Sigmoid colon (tissue), 7 donors: ENCODE measurements around the gene HEMGN. TPM values are rescaled to one million over a fixed set of nuclear protein-coding genes. Genes with fewer than 3 reads are reported as not detected.

ENCODE experiments used
- DNase-seq: peaks from one replicate; pipeline ENCODE4 v3.0.0-alpha.2; 2019
- H3K27ac ChIP-seq, 4 donors: fragments of 200-600 bp; sonication (generic); one replicate each; pipeline ENCODE4 v1.5.1; 2016 to 2019; ENCODE audit warnings: mild to moderate bottlenecking in 1 of 4
- H3K27me3 ChIP-seq, 3 donors: fragments of 200-600 bp; sonication (generic); one replicate each; pipeline ENCODE4 v1.5.1; 2019; ENCODE audit warnings: mild to moderate bottlenecking in 1 of 3
- H3K36me3 ChIP-seq, 4 donors: fragments of 200-600 bp; sonication (generic); one replicate each; pipeline ENCODE4 v1.5.1; 2016 to 2019
- H3K4me1 ChIP-seq, 4 donors: fragments of 200-600 bp; sonication (generic); one replicate each; pipeline ENCODE4 v1.5.1; 2017 to 2019
- H3K4me3 ChIP-seq, 4 donors: fragments of 200-600 bp; sonication (generic); one replicate each; pipeline ENCODE4 v1.5.1; 2017 to 2019; ENCODE audit warnings: mild to moderate bottlenecking in 2 of 4, moderate library complexity in 1 of 4
- H3K9me3 ChIP-seq, 4 donors: fragments of 200-600 bp in 3 of 4; sonication (generic) in 3 of 4; one replicate each; pipeline versions ENCODE4 v1.5.1 to v1.6.1; 2013 to 2019
- EP300 ChIP-seq, 4 donors: sonication (generic); formaldehyde crosslinking; IDR thresholded peaks; one replicate each; pipeline ENCODE4 v1.6.1; 2017; ENCODE audit warnings: antibody characterized with exemption in 4 of 4
- POLR2A ChIP-seq, 2 donors: fragments of 450-650 bp; IDR thresholded peaks; one replicate each; pipeline ENCODE4 v1.6.1; 2016; ENCODE audit warnings: antibody characterized with exemption in 2 of 2, mild to moderate bottlenecking in 2 of 2, moderate library complexity in 2 of 2
- POLR2AphosphoS5 ChIP-seq, 4 donors: sonication (generic); formaldehyde crosslinking; IDR thresholded peaks; one replicate each; pipeline ENCODE4 v1.6.1; 2017; ENCODE audit warnings: antibody characterized with exemption in 4 of 4
- WGBS, 2 donors: extraction: QIAGEN DNeasy Blood & Tissue Kit; methylation state at CpG; one replicate each; pipeline ENCODE4 v1.1.7; 2013; 5-methylcytosine and 5-hydroxymethylcytosine counted together
- intact Hi-C: fragments of 100-400 bp; cut with DNase I; formaldehyde crosslinking; loops from one replicate; pipeline ENCODE4 v1.15.1; 2023
- polyA plus RNA-seq, 3 donors: library from polyadenylated mRNA; stranded (reverse); fragments of 200-250 nt; gene quantifications; one replicate each; pipeline ENCODE4 v1.2.3, GENCODE V29; 2013
- total RNA-seq, 4 donors: library from RNA; depleted of rRNA; stranded (reverse); fragments of >200 nt; gene quantifications; one replicate each; pipeline ENCODE4 v1.1.0, GENCODE V29; 2016
- TF ChIP-seq, protein P1 (sequence below), 4 experiments: fragments of 450-650 bp in 3 of 4; fragments of 200-600 bp in 1 of 4; IDR thresholded peaks; one replicate each; pipeline ENCODE4 v1.5.1; 2016 to 2019; ENCODE audit warnings: antibody characterized with exemption in 4 of 4, mild to moderate bottlenecking in 3 of 4, moderate library complexity in 2 of 4
- donor health status: healthy with polysubstance abuse.
- donor health status: Bipolar disorder and iron deficiency.
- donor health status: healthy.

HEMGN gene
- total and polyA plus RNA-seq, 7 donors, result 0.25 TPM; not detected in 6

- H3K27me3 ChIP-seq, result no peaks in the 10 kb centered on the region
- TF ChIP-seq EP300 (IDR thresholded peaks at IDR 0.05), result no peak
- no peak for TF ChIP-seq POLR2A (IDR thresholded peaks at IDR 0.05)
- TF ChIP-seq, protein P1, sequence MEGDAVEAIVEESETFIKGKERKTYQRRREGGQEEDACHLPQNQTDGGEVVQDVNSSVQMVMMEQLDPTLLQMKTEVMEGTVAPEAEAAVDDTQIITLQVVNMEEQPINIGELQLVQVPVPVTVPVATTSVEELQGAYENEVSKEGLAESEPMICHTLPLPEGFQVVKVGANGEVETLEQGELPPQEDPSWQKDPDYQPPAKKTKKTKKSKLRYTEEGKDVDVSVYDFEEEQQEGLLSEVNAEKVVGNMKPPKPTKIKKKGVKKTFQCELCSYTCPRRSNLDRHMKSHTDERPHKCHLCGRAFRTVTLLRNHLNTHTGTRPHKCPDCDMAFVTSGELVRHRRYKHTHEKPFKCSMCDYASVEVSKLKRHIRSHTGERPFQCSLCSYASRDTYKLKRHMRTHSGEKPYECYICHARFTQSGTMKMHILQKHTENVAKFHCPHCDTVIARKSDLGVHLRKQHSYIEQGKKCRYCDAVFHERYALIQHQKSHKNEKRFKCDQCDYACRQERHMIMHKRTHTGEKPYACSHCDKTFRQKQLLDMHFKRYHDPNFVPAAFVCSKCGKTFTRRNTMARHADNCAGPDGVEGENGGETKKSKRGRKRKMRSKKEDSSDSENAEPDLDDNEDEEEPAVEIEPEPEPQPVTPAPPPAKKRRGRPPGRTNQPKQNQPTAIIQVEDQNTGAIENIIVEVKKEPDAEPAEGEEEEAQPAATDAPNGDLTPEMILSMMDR (IDR thresholded peaks at IDR 0.05), result no peak
- TF ChIP-seq POLR2AphosphoS5 (IDR thresholded peaks at IDR 0.05), result no peak
- H3K36me3 ChIP-seq, result no peaks in the 10 kb centered on the region
- no peak overlapping the region for H3K27ac ChIP-seq
- DNase-seq, result no peak
- 83 to 89% methylated on average over 3 of the region's 3 CpGs for WGBS, 2 donors
- H3K9me3 ChIP-seq, result no peaks in the 10 kb centered on the region
- intact Hi-C loops, result no loop called here
- no peaks in the 10 kb centered on the region for H3K4me1 ChIP-seq
- no peak overlapping the region for H3K4me3 ChIP-seq
Observed at GRCh38 chr9:97944612-97945011, 6.6 kb upstream of the HEMGN start.

DNA sequence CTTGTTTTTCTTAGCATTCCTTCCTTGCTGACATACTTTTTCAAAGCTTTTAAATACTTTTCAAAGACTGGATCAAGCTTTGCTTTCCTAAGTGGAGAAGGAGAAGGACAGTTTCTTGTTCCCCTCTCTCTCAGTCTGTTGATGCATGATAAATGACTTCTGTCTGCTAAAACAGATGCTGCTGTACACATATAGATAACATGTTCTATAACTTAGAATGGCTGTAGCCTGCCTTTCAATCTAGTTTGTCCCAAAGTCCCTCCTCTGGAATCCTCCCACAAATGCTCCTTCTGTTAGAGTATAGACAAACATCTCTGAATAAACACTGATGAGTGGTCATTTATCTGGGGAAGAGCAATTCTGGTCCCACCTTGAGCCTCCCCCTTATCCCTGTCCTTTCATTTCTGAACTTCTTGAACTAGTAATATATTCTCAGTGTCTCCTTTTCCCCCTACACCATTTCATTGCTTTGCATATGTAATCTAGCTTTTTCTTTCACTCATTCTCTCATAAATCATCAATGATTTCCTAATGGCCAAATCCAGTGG is 5.4 kb upstream of the HEMGN start:
- Histone ChIP-seq H3K4me1 (no peaks in the 10 kb centered on the region), H3K9me3 (no peaks in the 10 kb centered on the region), H3K27ac (no peak overlapping the region), H3K36me3 (no peaks in the 10 kb centered on the region), H3K4me3 (no peak overlapping the region), H3K27me3 (no peaks in the 10 kb centered on the region)
- intact Hi-C loops, result no loop called here
- no peak for DNase-seq
- TF ChIP-seq POLR2A (IDR thresholded peaks at IDR 0.05) (no peak), POLR2AphosphoS5 (IDR thresholded peaks at IDR 0.05) (no peak), EP300 (IDR thresholded peaks at IDR 0.05) (no peak)
- TF ChIP-seq, protein P1 (IDR thresholded peaks at IDR 0.05), result no peak

DNA sequence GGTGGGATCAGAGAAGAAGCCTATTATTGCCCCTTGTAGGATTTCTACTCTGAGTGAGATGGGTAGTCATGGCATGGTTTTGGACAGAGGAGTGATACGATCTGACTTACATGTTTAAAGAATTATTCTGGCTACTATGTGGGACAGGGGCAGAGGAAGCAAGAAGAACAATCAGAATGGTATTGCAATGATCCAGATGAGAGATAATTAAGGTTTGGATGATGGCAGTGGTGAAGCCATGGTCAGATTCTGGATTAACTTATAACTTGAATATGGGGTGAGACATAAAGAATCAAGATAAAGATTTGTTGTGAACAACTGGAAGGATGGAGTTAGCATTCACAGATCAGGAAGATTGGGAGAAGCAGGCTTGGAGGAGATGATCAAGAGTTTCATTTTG is 3.4 kb upstream of the HEMGN start:
- H3K4me3 ChIP-seq, result no peak overlapping the region
- TF ChIP-seq EP300 (IDR thresholded peaks at IDR 0.05) (no peak), POLR2A (IDR thresholded peaks at IDR 0.05) (no peak), POLR2AphosphoS5 (IDR thresholded peaks at IDR 0.05) (no peak)
- TF ChIP-seq, protein P1 (IDR thresholded peaks at IDR 0.05), result no peak
- WGBS, 2 donors, result 92% methylated on average over 1 of the region's 1 CpG
- H3K9me3 ChIP-seq, result no peaks in the 10 kb centered on the region
- DNase-seq, result no peak
- intact Hi-C loops, result no loop called here
- peaks cover 0 to 8% (median 0%) of the 10 kb centered on the region in 3 donors for H3K27me3 ChIP-seq
- no peaks in the 10 kb centered on the region for H3K4me1 ChIP-seq
- H3K27ac ChIP-seq, result no peak overlapping the region
- H3K36me3 ChIP-seq, result no peaks in the 10 kb centered on the region

- no peak for DNase-seq
- H3K36me3 ChIP-seq, result no peaks in the 10 kb centered on the region
- no peaks in the 10 kb centered on the region for H3K9me3 ChIP-seq
- no peak for TF ChIP-seq POLR2AphosphoS5 (IDR thresholded peaks at IDR 0.05)
- no peak for TF ChIP-seq POLR2A (IDR thresholded peaks at IDR 0.05)
- TF ChIP-seq, protein P1 (IDR thresholded peaks at IDR 0.05), result no peak
- no peak for TF ChIP-seq EP300 (IDR thresholded peaks at IDR 0.05)
- H3K4me1 ChIP-seq, result no peaks in the 10 kb centered on the region
- intact Hi-C loops, result no loop called here
- peaks cover 0 to 14% (median 0%) of the 10 kb centered on the region in 3 donors for H3K27me3 ChIP-seq
- H3K4me3 ChIP-seq, result no peak overlapping the region
- no peak overlapping the region for H3K27ac ChIP-seq
- WGBS, 2 donors, result 86 to 87% methylated on average over 3 of the region's 3 CpGs
Observed at GRCh38 chr9:97940741-97941140, 2.8 kb upstream of the HEMGN start.

DNA sequence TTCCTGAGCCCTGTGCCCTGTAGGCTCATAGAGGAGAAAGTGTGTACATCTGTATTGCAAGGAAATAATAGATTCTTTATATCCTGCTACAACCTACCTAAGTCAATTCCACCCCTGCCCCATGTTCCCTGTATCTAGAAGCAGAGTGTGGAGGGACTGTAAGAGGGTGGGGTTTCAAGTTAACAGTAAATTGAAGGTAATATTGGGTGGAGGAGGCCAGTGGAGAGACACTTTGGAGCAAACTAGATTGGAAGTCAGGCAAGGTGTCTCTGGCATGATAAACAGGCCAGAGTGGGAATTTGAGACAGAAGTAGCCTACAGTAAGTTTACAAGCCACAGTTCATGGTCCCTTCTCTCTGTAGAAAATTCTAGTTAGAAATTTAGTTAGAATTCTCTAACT is 2.3 kb upstream of the HEMGN start:
- DNase-seq, result no peak
- Histone ChIP-seq H3K4me3 (no peak overlapping the region), H3K9me3 (no peaks in the 10 kb centered on the region), H3K36me3 (no peaks in the 10 kb centered on the region), H3K27ac (no peak overlapping the region), H3K4me1 (no peaks in the 10 kb centered on the region), H3K27me3 (peaks cover 0 to 19% (median 0%) of the 10 kb centered on the region in 3 donors)
- intact Hi-C loops, result no loop called here
- TF ChIP-seq EP300 (IDR thresholded peaks at IDR 0.05) (no peak), POLR2A (IDR thresholded peaks at IDR 0.05) (no peak), POLR2AphosphoS5 (IDR thresholded peaks at IDR 0.05) (no peak)
- TF ChIP-seq, protein P1 (IDR thresholded peaks at IDR 0.05), result no peak
